ENCODE results near the gene FNTB.

Gene FNTB

GRCh38 chr14:64953661-64954060 lies 33.0 kb upstream of the FNTB start:
- DNase-seq: no peak

- DNase-seq: no peak
Observed at GRCh38 chr14:64954491-64955240, 32.0 kb upstream of the FNTB start.

- no peak for DNase-seq
Observed at GRCh38 chr14:64955297-64955696, 31.4 kb upstream of the FNTB start.

DNA sequence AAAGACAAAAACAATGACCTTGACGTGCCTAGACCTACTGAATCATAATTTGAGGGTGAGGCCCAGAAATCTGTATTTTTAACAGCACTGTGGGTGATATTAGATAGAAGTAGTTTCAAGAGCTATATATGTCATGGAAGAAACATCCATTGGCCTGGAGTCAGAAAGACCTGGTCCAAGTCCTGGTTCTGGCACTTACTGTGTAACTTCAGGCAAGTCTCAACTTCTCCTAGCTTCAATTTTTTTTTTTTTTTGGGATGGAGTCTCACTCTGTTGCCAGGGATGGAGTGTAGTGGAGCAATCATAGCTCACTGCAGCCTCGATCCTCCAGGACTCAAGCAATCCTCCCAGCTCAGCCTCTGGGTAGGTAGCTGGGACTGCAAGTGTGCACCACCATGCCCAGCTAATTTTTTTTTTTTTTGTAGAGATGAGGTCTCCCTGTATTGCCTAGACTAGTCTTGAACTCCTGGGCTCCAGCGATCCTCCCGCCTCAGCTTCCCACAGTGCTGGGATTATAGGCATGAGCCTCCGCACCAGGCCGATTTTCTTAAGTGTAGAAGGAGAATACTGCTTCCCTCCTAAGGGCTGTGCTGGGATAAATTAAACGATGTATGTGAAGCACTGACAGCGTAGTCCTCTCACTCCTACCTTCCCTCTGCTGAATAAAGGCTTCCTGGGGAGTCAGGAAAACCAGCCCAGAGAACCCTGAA lies 29.8 kb upstream of the FNTB start:
- DNase-seq: no peak

DNA sequence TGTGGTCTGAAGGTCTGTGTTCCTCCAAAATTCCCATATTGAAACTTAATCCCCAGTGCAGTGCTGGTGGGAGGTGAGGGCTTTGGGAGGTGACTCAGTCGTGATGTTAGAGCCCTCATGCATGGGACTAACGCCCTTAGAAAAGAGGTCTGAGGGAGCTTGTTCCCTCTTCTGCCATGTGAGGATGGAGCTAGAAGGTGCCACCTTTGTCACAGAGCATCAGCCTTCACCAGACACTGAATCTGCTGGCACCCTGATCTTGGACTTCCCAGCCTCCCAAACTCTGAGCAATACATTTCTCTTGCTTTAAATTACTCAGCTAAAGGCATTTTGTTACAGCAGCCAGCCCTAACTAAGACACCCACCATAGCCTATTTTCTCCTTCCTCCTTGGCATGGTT lies 28.5 kb upstream of the FNTB start:
- no peak for DNase-seq

GRCh38 chr14:64958743-64959142 lies 28.0 kb upstream of the FNTB start:
- DNase-seq: no peak

- DNase-seq: no peak
Observed at GRCh38 chr14:64960762-64961276, 25.9 kb upstream of the FNTB start.

DNA sequence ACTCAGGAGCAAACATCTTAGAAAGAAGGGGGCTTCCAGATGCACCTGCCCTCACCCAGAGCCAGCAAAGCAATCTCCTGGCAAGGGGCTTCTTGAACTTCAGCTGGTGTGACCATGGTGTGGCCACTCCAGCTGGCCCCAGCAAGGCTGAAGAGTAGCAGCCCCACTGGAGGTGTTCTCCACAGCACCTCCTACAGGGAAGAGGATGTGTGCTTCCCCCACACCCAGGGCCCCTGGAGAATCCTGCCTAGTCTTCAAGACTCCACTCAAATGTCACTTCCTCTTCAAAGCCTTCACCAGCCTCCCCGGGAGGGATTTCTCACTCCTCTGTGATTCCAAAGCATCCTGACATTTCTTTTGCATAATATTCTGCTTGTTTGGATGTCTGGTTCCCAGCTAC lies 23.1 kb upstream of the FNTB start:
- no peak for DNase-seq

DNA sequence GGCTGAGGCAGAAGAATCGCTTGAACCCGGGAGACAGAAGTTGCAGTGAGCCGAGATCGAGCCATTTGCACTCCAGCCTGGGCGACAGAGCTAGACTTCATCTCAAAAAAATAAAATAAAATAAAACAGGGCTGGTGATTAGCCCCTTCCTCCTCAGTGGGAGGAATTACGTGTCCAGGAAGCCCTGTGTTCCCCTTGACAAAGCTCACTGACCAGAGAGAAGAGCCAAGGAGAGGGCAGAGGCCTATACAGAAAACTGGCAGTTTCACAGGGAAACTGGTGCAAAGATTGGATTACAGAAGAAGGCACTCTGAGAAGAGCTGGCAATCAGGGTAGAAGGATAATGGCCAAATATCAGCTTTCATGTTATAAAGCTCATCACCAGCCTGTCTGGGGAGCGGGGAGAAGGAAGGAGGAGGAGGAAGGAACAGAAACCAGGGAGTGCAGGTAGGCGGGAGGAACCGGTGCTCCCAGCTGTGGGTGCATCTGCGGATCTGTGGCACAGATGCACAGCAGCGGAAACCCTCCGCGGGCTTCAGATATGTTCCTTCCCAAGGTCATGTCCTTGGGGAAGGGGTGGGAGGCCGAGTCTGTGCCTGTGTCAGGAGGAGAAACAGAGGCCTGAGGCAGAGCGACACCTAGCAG lies 21.2 kb upstream of the FNTB start:
- no peak for DNase-seq

GRCh38 chr14:64966976-64967375 lies 19.7 kb upstream of the FNTB start:
- no peak for DNase-seq

DNA sequence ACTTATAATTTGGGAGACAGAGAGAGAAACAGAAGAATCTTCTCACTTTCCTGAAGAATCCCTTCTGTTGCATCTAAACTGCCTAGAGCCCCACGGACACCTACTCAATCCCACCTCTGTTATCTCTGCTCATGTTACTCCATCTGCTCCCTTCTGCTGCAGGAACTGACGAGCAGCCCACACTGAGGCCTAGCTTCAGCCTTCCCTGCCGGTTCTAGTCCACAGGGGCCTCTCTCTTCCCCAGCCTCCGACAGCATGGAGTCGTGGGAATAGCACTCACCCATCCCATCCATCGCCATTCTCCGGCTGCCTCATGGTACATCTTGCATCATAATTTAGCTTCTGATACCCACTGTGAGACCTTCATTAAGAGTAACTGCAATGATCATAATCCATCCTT lies 18.5 kb upstream of the FNTB start:
- no peak for DNase-seq

DNA sequence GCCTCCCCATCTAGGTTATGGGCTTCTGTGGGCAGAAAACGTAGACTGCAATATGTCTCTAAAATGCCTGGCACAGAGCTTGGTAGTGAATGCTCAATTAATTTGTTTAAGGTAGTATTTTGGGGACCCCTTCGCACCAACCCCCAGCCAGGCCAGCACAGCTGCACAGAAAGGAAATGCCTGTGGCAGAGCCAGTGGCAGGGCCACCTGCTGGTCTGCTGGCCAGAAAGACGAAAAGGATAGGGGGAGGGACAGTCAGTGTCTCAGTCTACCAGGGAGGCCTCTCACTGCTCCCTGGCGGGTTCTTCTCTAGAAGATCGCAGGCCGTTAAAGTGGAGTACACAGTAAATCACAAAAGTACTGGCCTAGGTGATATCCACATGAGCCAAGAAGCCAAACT lies 18.0 kb upstream of the FNTB start:
- no peak for DNase-seq

DNA sequence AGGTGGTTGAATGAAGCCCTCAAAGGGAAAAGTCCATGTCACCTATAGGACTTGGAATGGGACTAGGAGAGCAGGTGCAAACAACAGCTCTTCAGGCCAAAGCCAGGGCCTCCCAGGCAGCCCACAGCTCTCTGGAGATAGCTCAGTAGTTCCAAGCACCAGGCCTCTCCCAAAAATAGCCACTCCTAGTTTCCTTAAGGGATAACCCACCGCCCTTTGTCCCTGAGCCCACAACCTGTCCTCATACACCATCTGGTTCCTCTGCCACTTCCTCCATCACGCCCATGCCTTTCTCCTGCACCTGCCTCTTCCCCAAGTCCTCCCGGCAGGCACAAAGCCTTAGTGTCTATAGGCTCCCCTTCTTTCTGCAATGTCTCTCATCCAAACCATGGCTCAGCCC lies 16.7 kb upstream of the FNTB start:
- no peak for DNase-seq

GRCh38 chr14:64970776-64971477 lies 15.8 kb upstream of the FNTB start:
- no peak for DNase-seq

GRCh38 chr14:64971491-64971942 lies 15.2 kb upstream of the FNTB start:
- no peak for DNase-seq

DNA sequence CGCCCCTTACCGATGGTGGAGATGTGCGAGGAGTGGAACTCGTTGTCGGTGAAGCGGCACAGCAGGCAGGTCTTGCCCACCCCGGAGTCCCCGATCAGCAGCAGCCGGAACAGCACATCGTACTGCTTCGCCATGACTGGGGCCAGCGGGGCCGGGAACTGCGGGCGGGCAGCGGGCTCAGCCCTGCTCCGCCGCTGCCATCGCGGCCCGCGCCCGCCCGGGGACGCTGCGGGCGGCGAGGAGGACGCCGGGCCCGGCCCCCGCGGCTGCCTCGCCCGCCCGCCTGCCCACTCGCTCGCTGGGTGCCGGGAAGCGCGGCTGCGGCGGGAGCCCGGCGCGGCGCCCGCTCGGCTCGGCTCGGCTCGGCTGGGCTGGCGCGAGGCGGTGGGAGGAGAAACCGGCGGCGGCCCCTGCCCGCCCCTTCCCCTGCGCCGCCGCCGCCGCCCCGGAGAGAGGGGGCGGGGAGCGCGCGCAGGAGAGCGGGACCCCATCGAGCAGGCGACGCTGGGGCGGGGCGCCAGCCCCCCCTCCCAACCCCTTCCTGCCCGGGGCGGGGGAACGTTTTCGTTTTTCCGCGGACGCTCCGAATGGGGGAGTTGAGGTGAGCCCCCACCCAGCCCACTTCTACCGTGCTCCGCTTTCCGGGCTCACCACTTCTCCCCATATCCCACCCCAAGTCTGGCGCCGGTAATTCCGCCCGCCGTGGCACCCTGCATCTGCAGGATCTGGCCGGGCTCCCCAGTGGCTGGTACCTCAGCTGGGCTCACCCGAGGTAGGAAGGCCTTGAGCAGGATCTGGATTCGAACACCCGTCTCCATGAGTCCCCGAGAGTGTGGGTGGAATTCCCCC lies 14.5 kb upstream of the FNTB start, which contains the start of gene RAB15:
Gene RAB15 (minus strand): TSS at position 394 of the 849 bp plus-strand sequence. CDS start 260 bp downstream, at position 134.
- no peak for DNase-seq

- no peak for DNase-seq
Observed at GRCh38 chr14:64973026-64973442, 13.7 kb upstream of the FNTB start.

DNA sequence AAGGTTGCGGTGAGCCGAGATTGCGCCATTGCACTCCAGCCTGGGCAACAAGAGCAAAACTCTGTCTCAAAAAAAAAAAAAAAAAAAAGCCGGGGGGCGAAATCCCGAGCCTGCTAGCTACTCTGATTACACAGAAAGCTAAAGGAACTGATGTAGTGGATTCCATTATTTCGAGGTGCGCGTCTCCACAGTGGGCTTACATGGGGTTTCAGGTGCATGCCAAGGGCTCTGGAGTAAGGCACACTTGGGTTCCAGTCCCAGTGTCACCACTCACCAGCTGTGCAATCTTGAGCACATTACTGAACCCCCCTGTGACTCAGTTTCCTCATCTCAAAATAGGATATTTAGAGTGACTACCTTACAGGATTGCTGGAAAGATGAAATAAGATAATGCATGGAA lies 12.9 kb upstream of the FNTB start:
- no peak for DNase-seq

DNA sequence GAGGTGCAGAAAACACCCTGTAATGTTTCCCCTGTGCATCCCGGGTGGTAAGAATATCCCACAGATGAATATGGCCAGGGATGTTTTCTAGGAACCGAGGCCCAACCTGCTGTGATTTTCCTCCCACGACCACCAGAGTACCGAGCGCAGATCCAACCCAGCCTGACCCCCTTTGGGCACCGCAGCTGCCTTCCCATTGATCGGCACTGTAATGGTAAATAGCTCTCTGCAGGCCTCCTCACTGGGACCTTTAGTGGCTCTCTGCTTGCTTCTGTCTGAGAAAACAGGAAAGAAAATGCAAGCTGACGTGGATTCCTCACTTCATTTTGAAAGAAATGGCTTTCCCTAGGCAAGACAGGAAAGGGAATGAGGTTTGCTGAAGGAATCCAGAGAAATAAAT lies 12.1 kb upstream of the FNTB start:
- no peak for DNase-seq

DNA sequence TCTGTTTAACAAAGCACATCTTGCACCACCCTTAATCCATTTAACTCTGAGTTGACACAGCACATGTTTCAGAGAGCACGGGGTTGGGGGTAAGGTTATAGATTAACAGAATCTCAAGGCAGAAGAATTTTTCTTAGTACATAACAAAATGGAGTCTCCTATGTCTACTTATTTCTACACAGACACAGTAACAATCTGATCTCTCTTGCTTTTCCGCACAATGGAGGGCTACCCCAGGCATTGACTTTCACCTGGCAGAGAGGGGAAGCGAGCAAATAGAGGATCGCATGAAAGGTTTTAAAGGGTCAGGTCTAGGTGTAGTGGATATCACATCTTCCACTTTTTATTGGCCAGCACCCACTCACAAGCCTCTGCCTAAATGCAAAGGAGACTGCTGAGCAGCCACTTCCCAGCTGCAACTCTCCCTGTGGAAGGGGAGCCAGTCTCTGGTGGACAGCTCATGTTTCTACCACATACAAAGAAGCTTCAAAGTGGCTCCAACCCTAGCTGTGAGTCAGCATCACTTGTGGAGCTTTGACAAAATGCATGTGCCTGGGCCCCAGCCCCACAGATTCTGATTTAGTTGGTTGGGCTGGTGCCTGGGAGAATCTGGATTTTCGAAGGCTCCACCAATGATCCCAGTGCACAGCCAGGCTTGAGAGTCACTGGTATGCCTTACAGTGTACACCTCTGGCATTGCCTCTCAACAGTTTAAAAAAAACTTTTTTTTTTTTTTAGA lies 7.2 kb upstream of the FNTB start:
- DNase-seq: no peak
